Measurements from ENCODE around the gene PSAP.

Gene PSAP

DNA sequence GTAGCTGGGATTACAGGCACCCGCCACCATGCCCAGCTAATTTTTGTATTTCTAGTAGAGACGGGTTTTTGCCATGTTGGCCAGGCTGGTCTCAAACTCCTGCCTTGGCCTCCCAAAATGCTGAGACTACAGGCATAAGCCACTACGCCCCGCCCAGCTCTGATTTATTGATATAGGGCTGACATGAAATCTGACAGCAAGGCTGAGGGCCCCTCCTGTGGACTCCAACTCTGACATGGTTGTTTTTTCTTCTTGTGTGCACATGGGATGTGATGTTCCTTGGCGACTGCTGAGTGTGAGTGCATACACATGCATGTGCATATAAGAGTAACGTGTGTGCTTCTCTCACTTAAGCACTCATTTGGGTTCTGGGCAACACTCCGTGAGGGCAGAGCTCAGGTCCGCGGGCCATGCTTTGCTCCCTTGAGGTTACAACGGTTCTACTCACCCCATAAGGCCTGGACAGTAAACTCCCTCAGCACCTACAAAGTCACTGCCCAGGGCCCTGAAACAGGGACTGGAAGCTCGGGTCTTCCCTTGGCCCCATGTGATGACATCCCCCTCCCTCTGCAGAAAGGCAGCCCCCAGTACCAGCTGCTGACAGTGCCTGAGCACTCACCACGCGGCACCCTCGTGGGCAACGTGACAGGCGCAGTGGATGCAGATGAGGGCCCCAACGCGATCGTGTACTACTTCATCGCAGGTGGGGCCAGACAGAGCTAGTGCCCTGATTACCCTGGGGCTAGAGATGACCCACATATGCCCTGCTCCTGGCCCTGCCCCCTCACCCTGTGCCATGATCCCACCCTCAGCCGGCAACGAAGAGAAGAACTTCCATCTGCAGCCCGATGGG lies 44.1 kb downstream of the PSAP start:
- DNase-seq, result no peak

GRCh38 chr10:71805776-71806703 lies 45.0 kb downstream of the PSAP start:
- DNase-seq, result no peak

DNA sequence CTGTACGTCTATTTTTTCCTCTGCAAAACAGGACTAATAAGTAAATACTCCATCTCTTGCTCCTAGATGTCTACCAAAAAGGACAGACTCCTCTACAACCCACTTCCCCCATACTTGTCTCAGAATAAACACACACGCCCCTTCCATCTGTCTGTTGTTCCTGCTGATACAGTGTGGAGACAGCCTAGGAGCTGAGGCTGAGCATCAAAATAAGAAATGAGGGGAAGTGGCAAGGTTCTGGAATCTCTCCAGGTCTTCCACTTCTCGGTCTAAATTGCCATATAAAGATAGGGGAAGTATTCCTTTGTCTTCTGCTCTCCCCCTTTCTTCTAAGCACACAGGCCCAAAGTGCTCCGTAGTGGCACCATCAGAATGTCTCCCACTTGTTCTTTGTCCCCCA lies 47.0 kb downstream of the PSAP start:
- DNase-seq, result no peak

DNA sequence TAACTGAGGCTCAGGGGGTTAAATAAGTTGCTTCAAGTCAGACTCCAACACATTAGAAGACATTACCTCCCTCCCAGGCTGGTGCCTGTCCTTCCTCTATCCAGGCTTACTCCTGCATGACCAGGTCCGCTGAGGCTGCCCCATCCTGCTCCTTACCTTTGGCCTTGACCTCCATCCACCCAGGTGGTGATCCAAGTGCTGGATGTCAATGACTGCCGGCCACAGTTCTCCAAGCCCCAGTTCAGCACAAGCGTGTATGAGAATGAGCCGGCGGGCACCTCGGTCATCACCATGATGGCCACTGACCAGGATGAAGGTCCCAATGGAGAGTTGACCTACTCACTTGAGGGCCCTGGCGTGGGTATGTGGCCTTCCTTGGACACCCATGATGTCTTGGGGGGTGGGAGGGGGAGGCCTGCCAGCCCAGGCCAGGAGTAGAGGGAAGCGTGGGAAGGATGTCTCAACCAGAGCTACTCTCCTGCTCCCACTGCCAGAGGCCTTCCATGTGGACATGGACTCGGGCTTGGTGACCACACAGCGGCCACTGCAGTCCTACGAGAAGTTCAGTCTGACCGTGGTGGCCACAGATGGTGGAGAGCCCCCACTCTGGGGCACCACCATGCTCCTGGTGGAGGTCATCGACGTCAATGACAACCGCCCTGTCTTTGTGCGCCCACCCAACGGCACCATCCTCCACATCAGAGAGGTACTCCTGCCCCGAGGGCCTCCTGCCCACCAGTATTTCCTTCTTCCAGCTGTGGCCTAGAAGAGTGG lies 48.1 kb downstream of the PSAP start:
- DNase-seq, result no peak

- no peak for DNase-seq
Observed at GRCh38 chr10:71802235-71802634, 48.8 kb downstream of the PSAP start.

- DNase-seq, result no peak
Observed at GRCh38 chr10:71801361-71801760, 49.7 kb downstream of the PSAP start.

DNA sequence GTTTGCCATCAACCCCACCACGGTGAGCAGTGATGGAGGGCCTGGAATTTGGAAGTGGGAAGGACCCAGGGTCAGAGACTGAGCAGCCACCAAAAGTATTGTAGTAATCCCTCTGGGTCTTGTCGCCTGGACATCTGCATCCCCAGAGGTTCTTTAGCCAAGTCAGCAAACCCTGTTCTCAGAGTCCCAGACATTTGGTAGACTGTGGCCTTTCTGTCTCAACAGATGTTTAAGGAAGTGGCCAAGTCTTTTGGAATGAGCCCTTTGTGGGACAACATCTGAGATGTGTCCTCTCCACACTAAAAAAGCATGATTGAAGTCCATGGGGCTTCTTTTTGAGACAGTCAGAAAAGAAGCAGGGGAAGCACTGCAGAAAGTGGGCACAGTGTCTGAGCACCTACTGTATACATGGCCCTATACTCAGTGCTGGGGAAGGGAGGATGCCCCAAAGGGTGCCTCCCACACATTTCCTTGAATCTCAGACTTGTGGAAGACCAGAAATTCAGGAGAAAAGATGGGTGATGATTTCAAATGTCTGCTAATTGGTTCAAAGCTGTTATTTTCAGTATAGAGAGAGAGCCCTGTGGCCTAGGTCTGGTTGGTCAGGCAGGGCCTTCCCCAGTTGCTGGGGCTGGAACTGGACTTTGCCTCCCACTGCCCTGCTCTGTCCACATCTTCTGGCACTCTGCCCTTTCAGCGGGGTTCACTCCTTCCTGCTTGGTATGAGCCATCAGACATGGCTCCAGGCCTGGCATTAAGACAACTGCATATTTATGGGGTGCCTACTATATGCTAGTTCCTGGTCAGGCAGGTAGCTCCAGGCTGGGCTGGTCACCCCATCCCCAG lies 51.2 kb downstream of the PSAP start:
- no peak for DNase-seq

- DNase-seq, result no peak
Observed at GRCh38 chr10:71799112-71799511, 51.9 kb downstream of the PSAP start.

DNA sequence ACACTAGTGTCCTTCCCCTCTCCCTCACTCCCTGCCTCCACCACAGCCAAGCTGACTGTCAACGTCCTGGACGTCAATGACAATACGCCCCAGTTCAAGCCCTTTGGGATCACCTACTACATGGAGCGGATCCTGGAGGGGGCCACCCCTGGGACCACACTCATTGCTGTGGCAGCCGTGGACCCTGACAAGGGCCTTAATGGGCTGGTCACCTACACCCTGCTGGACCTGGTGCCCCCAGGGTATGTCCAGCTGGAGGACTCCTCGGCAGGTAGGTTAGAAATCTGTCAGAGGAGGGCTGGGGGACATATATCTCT lies 52.8 kb downstream of the PSAP start:
- DNase-seq, result no peak

DNA sequence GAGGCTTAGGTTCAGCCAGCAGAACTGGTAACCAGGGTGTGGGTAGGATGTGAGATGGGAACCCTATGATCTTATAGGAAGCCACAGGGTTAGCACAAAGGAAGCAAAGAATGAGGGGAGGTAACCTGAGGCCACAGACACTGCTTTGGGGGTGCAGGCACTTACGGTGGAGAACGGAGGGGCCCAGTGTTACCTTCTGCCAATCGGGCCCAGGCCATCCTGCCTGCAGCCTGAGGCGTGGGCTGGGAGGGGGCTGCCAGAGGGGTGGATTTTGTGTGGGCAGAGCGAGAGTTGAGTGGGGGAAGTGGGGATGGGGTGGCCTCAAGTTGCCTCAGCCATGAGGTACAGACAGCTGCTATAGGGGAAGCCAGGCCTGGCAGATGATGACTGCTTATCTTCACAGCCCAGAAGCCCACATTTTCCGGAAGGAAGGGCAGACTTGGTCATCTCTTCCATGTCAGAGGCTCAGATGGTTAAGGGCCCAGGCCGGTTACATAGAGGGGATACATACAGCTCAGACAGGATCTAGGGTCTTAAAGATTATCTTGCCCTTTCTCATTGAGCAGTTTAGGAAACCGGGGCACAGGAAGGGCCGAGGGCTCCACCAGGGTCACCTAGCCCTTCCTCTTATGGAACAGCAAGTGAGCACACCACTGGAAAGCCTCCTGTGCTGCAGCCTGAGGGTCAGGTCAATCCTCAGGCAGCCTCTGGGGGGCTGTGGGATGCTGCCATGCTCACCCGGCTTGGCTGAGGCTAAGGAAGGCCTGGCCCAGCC lies 53.3 kb downstream of the PSAP start:
- no peak for DNase-seq

DNA sequence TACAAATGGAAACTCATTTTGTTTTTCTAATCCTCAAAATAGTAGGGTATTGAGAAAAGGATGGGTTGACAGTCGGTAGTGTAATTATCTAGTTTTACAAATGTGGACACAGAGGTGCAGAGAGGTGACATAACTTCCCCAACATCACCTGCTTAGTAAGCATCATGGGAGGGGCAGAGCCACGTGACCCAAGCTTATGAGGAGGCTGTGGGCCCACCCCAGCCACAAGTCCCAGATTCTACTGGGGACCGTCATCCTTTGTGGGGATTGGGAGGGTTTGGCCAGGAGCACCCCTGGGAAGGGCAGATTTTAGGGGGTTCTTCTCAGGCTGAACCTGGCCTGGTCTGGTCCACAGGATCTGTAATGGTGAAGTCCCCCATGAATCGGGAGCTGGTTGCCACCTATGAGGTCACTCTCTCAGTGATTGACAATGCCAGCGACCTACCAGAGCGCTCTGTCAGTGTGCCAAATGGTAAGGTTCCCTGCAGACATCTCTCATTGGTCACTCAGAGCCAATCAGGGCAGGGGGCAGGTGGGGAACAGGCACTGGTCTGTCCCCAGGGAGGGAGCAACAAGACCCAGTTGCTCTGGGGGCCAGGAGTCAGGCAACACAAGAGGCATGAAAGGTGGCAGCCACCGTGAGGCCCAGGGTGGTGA lies 54.2 kb downstream of the PSAP start:
- DNase-seq, result no peak

- no peak for DNase-seq
Observed at GRCh38 chr10:71795248-71795647, 55.8 kb downstream of the PSAP start.

DNA sequence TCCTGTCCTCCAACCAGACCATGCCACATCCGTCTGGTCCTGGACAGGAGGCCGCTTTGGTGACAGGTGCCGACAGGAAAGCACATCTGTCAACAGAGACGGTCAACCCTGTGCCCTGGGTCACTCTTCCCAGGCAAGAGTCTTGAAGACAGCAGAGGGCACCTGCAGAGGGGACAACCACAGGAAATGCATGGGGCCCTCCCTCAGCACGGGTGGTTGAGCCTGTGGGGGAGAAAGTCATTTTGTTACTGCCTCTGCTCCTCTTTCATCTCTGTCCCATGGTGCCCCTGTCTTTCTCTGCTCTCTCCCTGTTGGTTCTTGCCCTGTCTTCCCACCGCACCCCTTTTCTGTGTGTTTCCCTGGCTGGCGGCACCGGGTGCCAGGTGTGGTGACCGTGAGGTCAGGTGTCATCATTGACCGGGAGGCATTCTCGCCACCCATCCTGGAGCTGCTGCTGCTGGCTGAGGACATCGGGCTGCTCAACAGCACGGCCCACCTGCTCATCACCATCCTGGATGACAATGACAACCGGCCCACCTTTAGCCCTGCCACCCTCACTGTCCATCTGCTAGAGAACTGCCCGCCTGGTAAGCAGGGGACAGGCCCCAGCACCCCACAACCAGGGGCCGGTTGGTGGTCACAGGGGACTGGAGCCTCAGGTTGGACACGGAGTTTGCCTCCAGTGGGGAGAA lies 60.2 kb downstream of the PSAP start:
- DNase-seq, result no peak

DNA sequence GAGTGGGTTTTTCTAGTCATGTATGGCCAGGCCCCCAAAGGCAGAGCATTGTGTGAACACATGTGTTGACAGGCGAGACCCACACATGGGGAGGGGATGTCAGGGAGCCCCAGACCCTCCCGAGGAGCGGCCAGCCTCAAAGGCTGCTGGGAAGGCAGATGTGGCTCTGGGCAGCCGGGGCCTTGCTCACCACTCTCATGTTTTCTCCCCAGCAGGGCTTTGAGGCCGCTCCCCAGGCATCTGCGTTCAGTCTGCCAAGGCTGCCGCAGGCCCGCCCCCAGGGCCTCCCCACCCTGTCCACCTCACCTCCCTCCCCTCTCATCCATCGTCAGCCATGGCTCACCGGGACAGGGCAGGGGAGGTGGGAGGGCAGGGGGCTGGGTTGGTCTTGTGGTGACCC lies 61.2 kb downstream of the PSAP start:
- no peak for DNase-seq

DNA sequence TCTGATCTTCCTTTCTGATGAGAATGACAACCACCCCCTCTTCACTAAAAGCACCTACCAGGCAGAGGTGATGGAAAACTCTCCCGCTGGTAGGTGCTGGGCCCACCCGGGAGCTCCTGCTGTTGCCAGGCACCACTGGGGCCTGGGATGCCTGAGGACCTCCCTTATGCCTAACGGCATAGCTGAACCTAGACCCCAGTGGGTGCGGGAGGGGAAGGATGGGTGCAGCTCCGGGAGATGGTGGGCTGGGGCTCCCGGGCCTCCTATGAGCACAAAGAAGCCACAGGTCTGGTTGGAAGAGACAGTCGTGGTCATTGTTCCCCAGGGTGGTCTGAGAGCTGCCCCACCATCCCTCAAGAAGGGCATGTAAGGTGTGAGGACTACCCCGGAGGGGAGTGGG lies 62.1 kb downstream of the PSAP start:
- DNase-seq, result no peak

DNA sequence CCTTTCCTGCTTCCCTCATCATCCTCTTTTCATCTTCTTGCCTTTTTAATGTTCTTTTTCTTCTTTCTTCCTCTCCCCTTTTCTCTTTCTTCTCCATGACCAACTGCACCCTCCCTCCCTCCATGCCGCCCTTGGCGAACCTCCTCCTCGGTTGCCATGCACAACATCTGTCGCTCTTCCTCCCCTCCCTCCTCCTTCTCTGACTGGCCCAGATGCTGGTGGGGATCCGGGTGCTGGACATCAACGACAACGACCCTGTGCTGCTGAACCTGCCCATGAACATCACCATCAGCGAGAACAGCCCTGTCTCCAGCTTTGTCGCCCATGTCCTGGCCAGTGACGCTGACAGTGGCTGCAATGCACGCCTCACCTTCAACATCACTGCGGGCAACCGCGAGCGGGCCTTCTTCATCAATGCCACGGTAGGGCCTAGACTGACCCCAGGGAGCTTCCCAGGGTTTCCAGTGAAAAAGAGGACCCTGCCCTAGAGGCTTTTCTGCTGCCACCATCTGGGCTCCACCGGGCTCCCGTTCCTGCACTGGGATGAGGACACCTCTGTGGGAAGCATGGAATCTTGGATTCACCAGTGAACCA lies 66.3 kb downstream of the PSAP start:
- no peak for DNase-seq

DNA sequence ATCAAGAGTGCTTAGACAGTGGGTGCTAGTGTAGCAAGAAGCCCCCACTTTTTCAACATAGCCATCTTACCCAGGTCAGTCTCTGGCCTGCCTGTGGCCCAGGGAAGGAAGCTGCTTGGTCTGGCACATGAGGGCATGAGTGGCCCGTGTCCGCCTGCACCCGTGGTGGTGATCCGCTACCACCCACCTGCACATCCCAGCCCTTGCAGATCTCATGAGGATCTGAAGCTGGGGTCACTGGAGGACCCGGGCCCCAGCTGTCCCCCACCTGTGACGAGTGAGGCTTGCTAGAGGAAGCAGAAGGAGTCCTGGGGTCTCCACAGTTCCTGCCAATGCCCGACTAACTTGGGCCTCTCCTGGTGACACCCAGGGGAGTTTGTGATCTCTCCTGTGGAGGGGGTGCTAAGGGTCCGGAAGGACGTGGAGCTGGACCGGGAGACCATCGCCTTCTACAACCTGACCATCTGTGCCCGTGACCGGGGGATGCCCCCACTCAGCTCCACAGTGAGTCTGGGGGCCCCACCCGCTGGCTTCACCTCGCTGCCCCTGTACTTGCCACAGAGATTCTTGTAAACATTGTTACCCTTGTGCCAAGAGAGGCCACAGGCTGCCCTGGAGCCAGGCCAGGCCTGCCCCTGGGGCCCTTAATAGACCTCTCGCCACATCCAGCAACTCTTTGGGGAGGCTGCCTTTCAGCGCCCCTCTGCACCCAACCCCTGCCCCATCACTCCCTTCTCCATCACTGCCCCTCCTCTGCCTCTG lies 67.0 kb downstream of the PSAP start:
- DNase-seq, result no peak

DNA sequence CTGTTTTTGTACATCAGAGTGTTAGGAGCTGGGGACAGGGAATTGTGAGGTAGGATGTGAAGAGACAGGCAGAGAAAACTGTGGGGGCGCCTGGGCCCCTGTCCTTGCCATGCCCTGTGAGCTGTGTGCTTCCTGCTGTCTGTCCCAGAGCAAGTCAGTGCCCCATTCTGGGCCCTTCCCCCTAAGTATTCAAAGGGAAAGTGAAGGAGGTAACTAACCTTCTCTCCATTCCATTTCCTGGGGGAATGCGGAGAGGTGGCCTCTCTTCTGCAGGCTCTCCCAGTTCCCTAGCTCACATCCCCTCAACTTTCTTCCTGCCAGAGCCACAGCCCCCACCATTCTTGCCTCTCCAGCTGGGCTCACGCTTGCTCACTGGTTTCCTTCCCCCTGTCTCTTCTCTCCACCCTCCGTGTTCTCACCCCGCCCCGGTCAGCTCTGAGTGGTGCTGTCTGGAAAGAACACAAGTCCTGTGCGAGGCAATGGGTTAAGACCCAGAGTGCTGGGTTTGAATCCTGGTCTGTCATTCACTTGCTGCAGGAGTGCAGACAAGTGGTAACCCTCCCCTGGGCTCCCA lies 68.0 kb downstream of the PSAP start:
- DNase-seq, result no peak
